ENCODE data around the gene PALLD. TPM values are rescaled to one million over a fixed set of nuclear protein-coding genes. Genes with fewer than 3 reads are reported as not detected.

Gene PALLD
- total and polyA plus RNA-seq, 9 donors, result 86.1 to 155 (median 146) TPM

- no peaks in the 10 kb centered on the region for H3K27me3 ChIP-seq (ENCODE audit: control insufficient read depth, insufficient read depth, low read length)
- H3K9me3 ChIP-seq (replicated peaks; ENCODE audit: control insufficient read depth, low read depth, low read length), result no peaks in the 10 kb centered on the region
- H3K4me3 ChIP-seq (ENCODE audit: low read length), result no peak overlapping the region
- WGBS (ENCODE audit: insufficient coverage), result 12% methylated on average over 5 of the region's 10 CpGs
- H3K4me1 ChIP-seq (ENCODE audit: control insufficient read depth, insufficient read depth, low read length), result peaks cover 25% of the 10 kb centered on the region
- DNase-seq, result peak; percentile 74
- H3K27ac ChIP-seq (ENCODE audit: low read length), result peak overlapping the region; percentile 73
- peaks cover 3% of the 10 kb centered on the region for H3K36me3 ChIP-seq (ENCODE audit: control insufficient read depth, insufficient read depth, low read length)
These were observed 352.3 kb downstream of the PALLD start for GRCh38 chr4:168849030-168849675.

GRCh38 chr4:168849997-168850396 lies 353.1 kb downstream of the PALLD start:
- no peak overlapping the region for H3K4me3 ChIP-seq (ENCODE audit: low read length)
- no peaks in the 10 kb centered on the region for H3K27me3 ChIP-seq (ENCODE audit: control insufficient read depth, insufficient read depth, low read length)
- H3K27ac ChIP-seq (ENCODE audit: low read length), result peak overlapping the region; percentile 73
- no peaks in the 10 kb centered on the region for H3K9me3 ChIP-seq (replicated peaks; ENCODE audit: control insufficient read depth, low read depth, low read length)
- DNase-seq, result peak; percentile 59
- WGBS (ENCODE audit: insufficient coverage), result no CpG with 5 or more reads among the region's 3 CpGs
- H3K4me1 ChIP-seq (ENCODE audit: control insufficient read depth, insufficient read depth, low read length), result peaks cover 25% of the 10 kb centered on the region
- H3K36me3 ChIP-seq (ENCODE audit: control insufficient read depth, insufficient read depth, low read length), result peaks cover 3% of the 10 kb centered on the region

GRCh38 chr4:168852387-168852786 lies 355.5 kb downstream of the PALLD start:
- no peak overlapping the region for H3K4me3 ChIP-seq (ENCODE audit: low read length)
- DNase-seq, result no peak
- H3K4me1 ChIP-seq (ENCODE audit: control insufficient read depth, insufficient read depth, low read length), result peaks cover 25% of the 10 kb centered on the region
- WGBS (ENCODE audit: insufficient coverage), result 77% methylated on average over 3 of the region's 3 CpGs
- peaks cover 5% of the 10 kb centered on the region for H3K36me3 ChIP-seq (ENCODE audit: control insufficient read depth, insufficient read depth, low read length)
- no peak overlapping the region for H3K27ac ChIP-seq (ENCODE audit: low read length)
- H3K27me3 ChIP-seq (ENCODE audit: control insufficient read depth, insufficient read depth, low read length), result no peaks in the 10 kb centered on the region
- H3K9me3 ChIP-seq (replicated peaks; ENCODE audit: control insufficient read depth, low read depth, low read length), result no peaks in the 10 kb centered on the region

- Histone ChIP-seq H3K27me3 (ENCODE audit: control insufficient read depth, insufficient read depth, low read length) (no peaks in the 10 kb centered on the region), H3K4me1 (ENCODE audit: control insufficient read depth, insufficient read depth, low read length) (peaks cover 24% of the 10 kb centered on the region), H3K4me3 (ENCODE audit: low read length) (no peak overlapping the region), H3K27ac (ENCODE audit: low read length) (peak overlapping the region; percentile 93), H3K9me3 (replicated peaks; ENCODE audit: control insufficient read depth, low read depth, low read length) (no peaks in the 10 kb centered on the region), H3K36me3 (ENCODE audit: control insufficient read depth, insufficient read depth, low read length) (peaks cover 5% of the 10 kb centered on the region)
- DNase-seq, result no peak
- 70% methylated on average over 4 of the region's 6 CpGs for WGBS (ENCODE audit: insufficient coverage)
These were observed 356.3 kb downstream of the PALLD start for GRCh38 chr4:168852933-168853713.

- no peak for DNase-seq
- 83% methylated on average over 1 of the region's 4 CpGs for WGBS (ENCODE audit: insufficient coverage)
- Histone ChIP-seq H3K36me3 (ENCODE audit: control insufficient read depth, insufficient read depth, low read length) (peaks cover 5% of the 10 kb centered on the region), H3K4me3 (ENCODE audit: low read length) (no peak overlapping the region), H3K27ac (ENCODE audit: low read length) (peak overlapping the region; percentile 93), H3K27me3 (ENCODE audit: control insufficient read depth, insufficient read depth, low read length) (no peaks in the 10 kb centered on the region), H3K4me1 (ENCODE audit: control insufficient read depth, insufficient read depth, low read length) (peaks cover 21% of the 10 kb centered on the region), H3K9me3 (replicated peaks; ENCODE audit: control insufficient read depth, low read depth, low read length) (no peaks in the 10 kb centered on the region)
These were observed 356.9 kb downstream of the PALLD start for GRCh38 chr4:168853770-168854169.

GRCh38 chr4:168854350-168854921 lies 357.6 kb downstream of the PALLD start:
- Histone ChIP-seq H3K4me3 (ENCODE audit: low read length) (no peak overlapping the region), H3K9me3 (replicated peaks; ENCODE audit: control insufficient read depth, low read depth, low read length) (no peaks in the 10 kb centered on the region), H3K27ac (ENCODE audit: low read length) (peak overlapping the region; percentile 93), H3K27me3 (ENCODE audit: control insufficient read depth, insufficient read depth, low read length) (no peaks in the 10 kb centered on the region), H3K4me1 (ENCODE audit: control insufficient read depth, insufficient read depth, low read length) (peaks cover 17% of the 10 kb centered on the region), H3K36me3 (ENCODE audit: control insufficient read depth, insufficient read depth, low read length) (peaks cover 5% of the 10 kb centered on the region)
- peak; percentile 99 for DNase-seq
- 28% methylated on average over 4 of the region's 8 CpGs for WGBS (ENCODE audit: insufficient coverage)

- Histone ChIP-seq H3K27ac (ENCODE audit: low read length) (peak overlapping the region; percentile 79), H3K4me3 (ENCODE audit: low read length) (no peak overlapping the region), H3K27me3 (ENCODE audit: control insufficient read depth, insufficient read depth, low read length) (no peaks in the 10 kb centered on the region), H3K9me3 (replicated peaks; ENCODE audit: control insufficient read depth, low read depth, low read length) (no peaks in the 10 kb centered on the region), H3K36me3 (ENCODE audit: control insufficient read depth, insufficient read depth, low read length) (peaks cover 5% of the 10 kb centered on the region), H3K4me1 (ENCODE audit: control insufficient read depth, insufficient read depth, low read length) (peaks cover 13% of the 10 kb centered on the region)
- WGBS (ENCODE audit: insufficient coverage), result no CpG with 5 or more reads among the region's 2 CpGs
- DNase-seq, result no peak
These were observed 359.5 kb downstream of the PALLD start for GRCh38 chr4:168856312-168856711.

GRCh38 chr4:168857009-168857408 lies 360.2 kb downstream of the PALLD start:
- WGBS (ENCODE audit: insufficient coverage), result no CpG with 5 or more reads among the region's 6 CpGs
- H3K4me1 ChIP-seq (ENCODE audit: control insufficient read depth, insufficient read depth, low read length), result peaks cover 13% of the 10 kb centered on the region
- H3K27ac ChIP-seq (ENCODE audit: low read length), result peak overlapping the region; percentile 4
- no peaks in the 10 kb centered on the region for H3K27me3 ChIP-seq (ENCODE audit: control insufficient read depth, insufficient read depth, low read length)
- H3K9me3 ChIP-seq (replicated peaks; ENCODE audit: control insufficient read depth, low read depth, low read length), result no peaks in the 10 kb centered on the region
- no peak for DNase-seq
- peaks cover 3% of the 10 kb centered on the region for H3K36me3 ChIP-seq (ENCODE audit: control insufficient read depth, insufficient read depth, low read length)
- H3K4me3 ChIP-seq (ENCODE audit: low read length), result no peak overlapping the region

- Histone ChIP-seq H3K9me3 (replicated peaks; ENCODE audit: control insufficient read depth, low read depth, low read length) (no peaks in the 10 kb centered on the region), H3K27ac (ENCODE audit: low read length) (no peak overlapping the region), H3K36me3 (ENCODE audit: control insufficient read depth, insufficient read depth, low read length) (peaks cover 3% of the 10 kb centered on the region), H3K4me3 (ENCODE audit: low read length) (no peak overlapping the region), H3K4me1 (ENCODE audit: control insufficient read depth, insufficient read depth, low read length) (peaks cover 13% of the 10 kb centered on the region), H3K27me3 (ENCODE audit: control insufficient read depth, insufficient read depth, low read length) (no peaks in the 10 kb centered on the region)
- no CpG with 5 or more reads among the region's 5 CpGs for whole genome bisulfite sequencing (ENCODE audit: insufficient coverage)
- DNase-seq, result peak; percentile 79
These were observed 360.9 kb downstream of the PALLD start for GRCh38 chr4:168857546-168858314.

GRCh38 chr4:168859100-168859499 lies 362.2 kb downstream of the PALLD start:
- H3K4me1 ChIP-seq (ENCODE audit: control insufficient read depth, insufficient read depth, low read length), result peaks cover 6% of the 10 kb centered on the region
- H3K36me3 ChIP-seq (ENCODE audit: control insufficient read depth, insufficient read depth, low read length), result peaks cover 3% of the 10 kb centered on the region
- no peak for DNase-seq
- no peak overlapping the region for H3K27ac ChIP-seq (ENCODE audit: low read length)
- no peaks in the 10 kb centered on the region for H3K9me3 ChIP-seq (replicated peaks; ENCODE audit: control insufficient read depth, low read depth, low read length)
- no peak overlapping the region for H3K4me3 ChIP-seq (ENCODE audit: low read length)
- WGBS (ENCODE audit: insufficient coverage), result 89% methylated on average over 5 of the region's 7 CpGs
- no peaks in the 10 kb centered on the region for H3K27me3 ChIP-seq (ENCODE audit: control insufficient read depth, insufficient read depth, low read length)
